Activated CD8-positive, alpha-beta memory T cell treated with anti-CD3 and anti-CD28 coated beads, Interleukin-2, amount 10 ng/mL, durations not matched to agents 7 days and 5 days (primary cell): ENCODE data around the gene FKBP4. TPM values are rescaled to one million over a fixed set of nuclear protein-coding genes. Genes with fewer than 3 reads are reported as not detected.

Experiments
- ATAC-seq: fragments of 150-1000 bp; cut with Tn5 transposase; one replicate; pipeline ENCODE4 v1.10.0; 2021; ENCODE audit warnings: moderate library complexity
- CTCF ChIA-PET: fragments of 350-600 bp; sonication (Branson Sonifier 250); formaldehyde crosslinking; loops from one replicate; lab custom pipeline; 2021; ENCODE audit warnings: antibody characterized with exemption; lab: Charles Lee
- DNase-seq: peaks from one replicate; pipeline ENCODE4 v3.0.0-alpha.2; 2020
- H3K27ac Mint-ChIP-seq: one replicate; pipeline ENCODE4 v1.8.0; 2021; ENCODE audit warnings: mild to moderate bottlenecking, mixed read lengths
- H3K27me3 Mint-ChIP-seq: one replicate; pipeline ENCODE4 v1.8.0; 2021; ENCODE audit warnings: mixed read lengths
- H3K36me3 Mint-ChIP-seq: one replicate; pipeline ENCODE4 v1.8.0; 2021; ENCODE audit warnings: mild to moderate bottlenecking, mixed read lengths
- H3K4me1 Mint-ChIP-seq: one replicate; pipeline ENCODE4 v1.8.0; 2021; ENCODE audit warnings: mixed read lengths
- H3K4me3 Mint-ChIP-seq: one replicate; pipeline ENCODE4 v1.8.0; 2021; ENCODE audit warnings: mild to moderate bottlenecking, moderate library complexity, mixed read lengths
- H3K9me3 Mint-ChIP-seq: one replicate; pipeline ENCODE4 v1.8.0; 2022; ENCODE audit warnings: low read depth, mixed read lengths
- total RNA-seq, 2 experiments: library from RNA; stranded (reverse); gene quantifications; one replicate each; pipeline ENCODE4 v1.2.3, GENCODE V29; 2021

The FKBP4 gene
- total RNA-seq, 2 experiments from 2014 or later: 78.2 to 109 TPM

- ATAC-seq: no peak
- H3K27ac Mint-ChIP-seq: no peak overlapping the region
- peaks cover 6% of the 10 kb centered on the region for H3K36me3 Mint-ChIP-seq
- H3K27me3 Mint-ChIP-seq: peaks cover 5% of the 10 kb centered on the region
- peaks cover 19% of the 10 kb centered on the region for H3K4me1 Mint-ChIP-seq
- CTCF ChIA-PET: interaction anchor here (0.8 to 4.2 kb wide), 4 partner anchors 8 to 146 kb away, joined by 3 to 29 read pairs (median 4); no protein-coding TSS in a partner anchor
- no peak overlapping the region for H3K4me3 Mint-ChIP-seq
- H3K9me3 Mint-ChIP-seq: no peaks in the 10 kb centered on the region
- no peak for DNase-seq
Observed at GRCh38 chr12:2792671-2793500, 1.9 kb upstream of the FKBP4 start.

GRCh38 chr12:2793561-2793960 lies 1.2 kb upstream of the FKBP4 start:
- Mint-ChIP-seq H3K4me3 (peak overlapping the region; percentile 68), H3K27me3 (peaks cover 5% of the 10 kb centered on the region), H3K36me3 (peaks cover 12% of the 10 kb centered on the region), H3K27ac (no peak overlapping the region), H3K4me1 (peaks cover 19% of the 10 kb centered on the region), H3K9me3 (no peaks in the 10 kb centered on the region)
- DNase-seq (no peak), ATAC-seq (no peak)
- CTCF ChIA-PET: interaction anchor here (1.3 to 4.2 kb wide), 3 partner anchors 8 to 110 kb away, joined by 3 to 29 read pairs (median 5); no protein-coding TSS in a partner anchor

- Mint-ChIP-seq H3K27ac (peak overlapping the region; percentile 61), H3K27me3 (peaks cover 5% of the 10 kb centered on the region), H3K9me3 (no peaks in the 10 kb centered on the region), H3K4me3 (peak overlapping the region; percentile 68), H3K36me3 (peaks cover 18% of the 10 kb centered on the region), H3K4me1 (peaks cover 19% of the 10 kb centered on the region)
- DNase-seq: peak; percentile 44
- peak; percentile 14 for ATAC-seq
- CTCF ChIA-PET: interaction anchor here (1.0 to 4.2 kb wide), 3 partner anchors 9 to 112 kb away, joined by 4 to 29 read pairs (median 8); partner anchors contain the start of gene ITFG2
Observed at GRCh38 chr12:2794191-2794735, 507 bp upstream of the FKBP4 start.

GRCh38 chr12:2795291-2796186 lies 769 bp downstream of the FKBP4 start:
- ATAC-seq (peak; percentile 77), DNase-seq (peak; percentile 80)

GRCh38 chr12:2796187-2796666 lies 1.5 kb downstream of the FKBP4 start:
- DNase-seq (no peak), ATAC-seq (no peak)
- H3K4me1 Mint-ChIP-seq: peaks cover 19% of the 10 kb centered on the region
- CTCF ChIA-PET: interaction anchor here (0.7 to 4.2 kb wide), 7 partner anchors 9 to 148 kb away, joined by 3 to 29 read pairs (median 3); partner anchors contain the start of genes FOXM1 and RHNO1
- peak overlapping the region; percentile 91 for H3K4me3 Mint-ChIP-seq
- H3K36me3 Mint-ChIP-seq: peaks cover 32% of the 10 kb centered on the region
- H3K27ac Mint-ChIP-seq: peak overlapping the region; percentile 85
- H3K9me3 Mint-ChIP-seq: no peaks in the 10 kb centered on the region
- H3K27me3 Mint-ChIP-seq: peaks cover 5% of the 10 kb centered on the region

More at GRCh38 chr12:2795291-2796186, 769 bp downstream of the FKBP4 start:
- Mint-ChIP-seq H3K36me3 (peaks cover 29% of the 10 kb centered on the region), H3K9me3 (no peaks in the 10 kb centered on the region), H3K4me1 (peaks cover 19% of the 10 kb centered on the region), H3K27me3 (peaks cover 5% of the 10 kb centered on the region), H3K4me3 (peak overlapping the region; percentile 91), H3K27ac (peak overlapping the region; percentile 85)
- CTCF ChIA-PET: interaction anchor here (0.7 to 4.2 kb wide), 8 partner anchors 10 to 149 kb away, joined by 3 to 29 read pairs (median 4); partner anchors contain the start of genes FOXM1, ITFG2 and RHNO1

GRCh38 chr12:2797721-2798418 lies 3.1 kb downstream of the FKBP4 start:
- CTCF ChIA-PET: no interaction called here
- Mint-ChIP-seq H3K27me3 (peaks cover 5% of the 10 kb centered on the region), H3K9me3 (no peaks in the 10 kb centered on the region), H3K27ac (no peak overlapping the region), H3K36me3 (peaks cover 41% of the 10 kb centered on the region), H3K4me3 (no peak overlapping the region), H3K4me1 (peaks cover 19% of the 10 kb centered on the region)
- DNase-seq: no peak
- no peak for ATAC-seq

GRCh38 chr12:2800046-2800570 lies 5.3 kb downstream of the FKBP4 start:
- Mint-ChIP-seq H3K36me3 (peaks cover 54% of the 10 kb centered on the region), H3K27me3 (no peaks in the 10 kb centered on the region), H3K4me3 (no peak overlapping the region), H3K27ac (no peak overlapping the region), H3K9me3 (no peaks in the 10 kb centered on the region), H3K4me1 (peaks cover 15% of the 10 kb centered on the region)
- DNase-seq (no peak), ATAC-seq (no peak)
- CTCF ChIA-PET: interaction anchor here (0.8 kb wide), 1 partner anchor 46 kb away, joined by 3 read pairs; no protein-coding TSS in a partner anchor

GRCh38 chr12:2801044-2801783 lies 6.4 kb downstream of the FKBP4 start:
- H3K27me3 Mint-ChIP-seq: no peaks in the 10 kb centered on the region
- no peak overlapping the region for H3K27ac Mint-ChIP-seq
- no peak for DNase-seq
- peaks cover 14% of the 10 kb centered on the region for H3K4me1 Mint-ChIP-seq
- H3K9me3 Mint-ChIP-seq: no peaks in the 10 kb centered on the region
- CTCF ChIA-PET: no interaction called here
- H3K36me3 Mint-ChIP-seq: peaks cover 54% of the 10 kb centered on the region
- no peak for ATAC-seq
- no peak overlapping the region for H3K4me3 Mint-ChIP-seq

- Mint-ChIP-seq H3K9me3 (no peaks in the 10 kb centered on the region), H3K36me3 (peaks cover 41% of the 10 kb centered on the region), H3K4me1 (no peaks in the 10 kb centered on the region), H3K27ac (no peak overlapping the region), H3K27me3 (no peaks in the 10 kb centered on the region), H3K4me3 (no peak overlapping the region)
- ATAC-seq: no peak
- no peak for DNase-seq
- CTCF ChIA-PET: interaction anchor here (1.1 kb wide), 1 partner anchor 10 kb away, joined by 4 read pairs; no protein-coding TSS in a partner anchor
Observed at GRCh38 chr12:2803635-2804392, 9.0 kb downstream of the FKBP4 start.

- H3K4me1 Mint-ChIP-seq: no peaks in the 10 kb centered on the region
- peaks cover 35% of the 10 kb centered on the region for H3K36me3 Mint-ChIP-seq
- peak overlapping the region; percentile 29 for H3K27ac Mint-ChIP-seq
- no peaks in the 10 kb centered on the region for H3K27me3 Mint-ChIP-seq
- CTCF ChIA-PET: interaction anchor here (1.0 to 1.1 kb wide), 2 partner anchors 9 kb away, joined by 4 read pairs; no protein-coding TSS in a partner anchor
- H3K9me3 Mint-ChIP-seq: no peaks in the 10 kb centered on the region
- ATAC-seq (no peak), DNase-seq (no peak)
- no peak overlapping the region for H3K4me3 Mint-ChIP-seq
Observed at GRCh38 chr12:2804393-2805142, 9.8 kb downstream of the FKBP4 start.
